GM10266 (cell line): ENCODE measurements around the gene VSIG10L.

Source experiments
- DNase-seq: peaks from one replicate; pipeline ENCODE4 v3.0.0; 2012; ENCODE audit errors: extremely low spot score
- TF ChIP-seq, protein P1 (sequence below): IDR thresholded peaks from 2 replicates; pipeline ENCODE4 v1.5.1; 2012; ENCODE audit warnings: mild to moderate bottlenecking, low read depth; ENCODE audit not compliant: control insufficient read depth, insufficient read depth; ENCODE audit errors: missing control alignments

VSIG10L gene

GRCh38 chr19:51364200-51365106, 22.5 kb upstream of the VSIG10L start:
- TF ChIP-seq, protein P1, sequence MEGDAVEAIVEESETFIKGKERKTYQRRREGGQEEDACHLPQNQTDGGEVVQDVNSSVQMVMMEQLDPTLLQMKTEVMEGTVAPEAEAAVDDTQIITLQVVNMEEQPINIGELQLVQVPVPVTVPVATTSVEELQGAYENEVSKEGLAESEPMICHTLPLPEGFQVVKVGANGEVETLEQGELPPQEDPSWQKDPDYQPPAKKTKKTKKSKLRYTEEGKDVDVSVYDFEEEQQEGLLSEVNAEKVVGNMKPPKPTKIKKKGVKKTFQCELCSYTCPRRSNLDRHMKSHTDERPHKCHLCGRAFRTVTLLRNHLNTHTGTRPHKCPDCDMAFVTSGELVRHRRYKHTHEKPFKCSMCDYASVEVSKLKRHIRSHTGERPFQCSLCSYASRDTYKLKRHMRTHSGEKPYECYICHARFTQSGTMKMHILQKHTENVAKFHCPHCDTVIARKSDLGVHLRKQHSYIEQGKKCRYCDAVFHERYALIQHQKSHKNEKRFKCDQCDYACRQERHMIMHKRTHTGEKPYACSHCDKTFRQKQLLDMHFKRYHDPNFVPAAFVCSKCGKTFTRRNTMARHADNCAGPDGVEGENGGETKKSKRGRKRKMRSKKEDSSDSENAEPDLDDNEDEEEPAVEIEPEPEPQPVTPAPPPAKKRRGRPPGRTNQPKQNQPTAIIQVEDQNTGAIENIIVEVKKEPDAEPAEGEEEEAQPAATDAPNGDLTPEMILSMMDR: no peak
- DNase-seq: no peak

GRCh38 chr19:51361239-51361638, 19.3 kb upstream of the VSIG10L start:
- TF ChIP-seq, protein P1: no peak
- DNase-seq: no peak

- TF ChIP-seq, protein P1: no peak
- no peak for DNase-seq
These were observed 17.4 kb upstream of the VSIG10L start for GRCh38 chr19:51359294-51359693.

DNA sequence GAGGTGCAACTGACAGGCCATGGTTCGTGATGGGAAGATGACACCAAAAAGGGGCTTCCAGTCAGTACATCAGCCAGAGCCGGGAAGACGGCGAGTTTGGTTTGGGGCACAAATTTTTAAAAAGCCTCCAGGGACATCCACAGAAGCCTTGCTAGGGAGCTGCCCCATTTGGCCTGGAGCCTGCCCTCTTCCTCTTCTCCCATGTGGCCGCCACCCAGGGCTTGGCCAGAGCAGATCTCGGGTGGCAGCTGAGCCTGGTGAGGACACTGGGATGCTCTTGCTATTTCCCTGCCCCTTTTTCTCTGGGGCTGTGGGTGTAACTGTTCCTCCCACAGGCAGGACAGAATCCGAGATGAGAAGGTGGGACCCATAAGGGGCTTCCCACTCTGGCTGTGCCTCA, 16.0 kb upstream of the VSIG10L start:
- TF ChIP-seq, protein P1: no peak
- DNase-seq: no peak

- DNase-seq: no peak
- TF ChIP-seq, protein P1: no peak
These were observed 14.3 kb upstream of the VSIG10L start for GRCh38 chr19:51356159-51356801.

DNA sequence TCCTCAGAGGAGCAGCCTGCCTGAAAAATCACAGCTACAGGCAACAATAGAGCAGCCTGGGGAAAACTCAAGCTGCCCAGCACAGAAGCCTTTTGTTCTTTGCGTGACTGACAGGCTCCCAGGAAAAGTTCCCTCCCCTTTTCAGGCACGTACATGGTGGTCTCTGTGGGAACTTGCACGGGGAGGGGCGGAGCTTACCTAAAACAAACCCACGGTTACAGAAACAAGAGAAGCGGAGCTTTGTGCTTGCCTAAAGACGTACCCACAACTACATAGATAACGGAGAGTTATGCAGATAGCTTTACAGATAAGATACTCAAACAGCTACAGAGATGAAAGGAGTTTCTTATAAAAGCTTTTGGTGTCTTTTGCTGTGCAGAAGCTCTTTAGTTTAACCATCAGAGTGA, 12.8 kb upstream of the VSIG10L start:
- TF ChIP-seq, protein P1: no peak
- DNase-seq: no peak
